Thymus (tissue), 14 donors: ENCODE measurements around the gene TSPAN33. TPM values are rescaled to one million over a fixed set of nuclear protein-coding genes. Genes with fewer than 3 reads are reported as not detected.
A peak's percentile ranks its signal among the peaks of the same experiment; 100 is the strongest.

ENCODE experiments used
- DNase-seq, 9 donors: peaks; one replicate each; pipeline ENCODE4 v3.0.0-alpha.2; 2013; ENCODE audit warnings: low spot score in 9 of 9, low read depth in 6 of 9, missing footprints in 1 of 9
- H3K27ac ChIP-seq, 2 donors: one replicate each; pipeline ENCODE4 v1.5.1; 2013; ENCODE audit warnings: control low read depth in 1 of 2, low read depth in 1 of 2, low read length in 1 of 2, mild to moderate bottlenecking in 1 of 2, moderate library complexity in 1 of 2
- H3K27me3 ChIP-seq, 2 donors: one replicate each; pipeline ENCODE4 v1.5.1; 2013; ENCODE audit warnings: low read length in 1 of 2; ENCODE audit not compliant: control insufficient read depth in 2 of 2, insufficient read depth in 1 of 2
- H3K36me3 ChIP-seq, 2 donors: one replicate each; pipeline ENCODE4 v1.5.1; 2013; ENCODE audit warnings: low read length in 1 of 2, mild to moderate bottlenecking in 1 of 2, moderate library complexity in 1 of 2; ENCODE audit not compliant: control insufficient read depth in 2 of 2, insufficient read depth in 2 of 2
- H3K4me1 ChIP-seq, 2 donors: one replicate each; pipeline ENCODE4 v1.5.1; 2013; ENCODE audit warnings: low read length in 2 of 2; ENCODE audit not compliant: control insufficient read depth in 2 of 2, insufficient read depth in 2 of 2
- H3K4me3 ChIP-seq, 2 donors: one replicate each; pipeline ENCODE4 v1.5.1; 2013; ENCODE audit warnings: low read length in 2 of 2, control low read depth in 1 of 2, mild to moderate bottlenecking in 1 of 2
- H3K9me3 ChIP-seq, 2 donors: one replicate each; pipeline ENCODE4 v1.5.1; 2013; ENCODE audit warnings: low read length in 1 of 2, mild to moderate bottlenecking in 1 of 2; ENCODE audit not compliant: control insufficient read depth in 2 of 2, insufficient read depth in 1 of 2
- WGBS: extraction: QIAGEN DNeasy Blood & Tissue Kit; methylation state at CpG from one replicate; pipeline ENCODE4 v1.1.7; 2013; 5-methylcytosine and 5-hydroxymethylcytosine counted together
- long read RNA-seq, 10 donors: transcript quantifications; one replicate each; lab custom pipeline, GENCODE V29; 2026
- polyA plus RNA-seq: library from polyadenylated mRNA; stranded (reverse); fragments of 200-250 nt; gene quantifications from one replicate; pipeline ENCODE4 v1.2.3, GENCODE V29; 2013
- total RNA-seq: library from RNA; stranded (reverse); fragments of 120-200 nt; gene quantifications from one replicate; pipeline ENCODE4 v1.2.4, GENCODE V29; 2013
- donor health status: healthy.

Gene TSPAN33, protein sequence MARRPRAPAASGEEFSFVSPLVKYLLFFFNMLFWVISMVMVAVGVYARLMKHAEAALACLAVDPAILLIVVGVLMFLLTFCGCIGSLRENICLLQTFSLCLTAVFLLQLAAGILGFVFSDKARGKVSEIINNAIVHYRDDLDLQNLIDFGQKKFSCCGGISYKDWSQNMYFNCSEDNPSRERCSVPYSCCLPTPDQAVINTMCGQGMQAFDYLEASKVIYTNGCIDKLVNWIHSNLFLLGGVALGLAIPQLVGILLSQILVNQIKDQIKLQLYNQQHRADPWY
- total RNA-seq (29.2 TPM), polyA plus RNA-seq (23.4 TPM)
- long read RNA-seq, donor 1, partial matches to known transcripts: 0 of 1 reads
- long read RNA-seq, donor 1, other reads (novel, unspliced or antisense): 0 of 1 reads
- long read RNA-seq, donor 2: 0 reads
- long read RNA-seq, donor 3, transcript TSPAN33-201 (8 exons, 1,863 nt): major isoform, 6 of 8 reads
- long read RNA-seq, donor 3, partial matches to known transcripts: 0 of 8 reads
- long read RNA-seq, donor 3, other reads (novel, unspliced or antisense): 0 of 8 reads
- long read RNA-seq, donor 4, partial matches to known transcripts: 6 of 10 reads
- long read RNA-seq, donor 4, other reads (novel, unspliced or antisense): 0 of 10 reads
- long read RNA-seq, donor 5, transcript TSPAN33-201 (8 exons, 1,863 nt): major isoform, 25 of 27 reads
- long read RNA-seq, donor 5, partial matches to known transcripts: 0 of 27 reads
- long read RNA-seq, donor 5, other reads (novel, unspliced or antisense): 0 of 27 reads
- long read RNA-seq, donor 6, partial matches to known transcripts: 0 of 4 reads
- long read RNA-seq, donor 6, other reads (novel, unspliced or antisense): 0 of 4 reads
- long read RNA-seq, donor 7, transcript TSPAN33-201 (8 exons, 1,863 nt): major isoform, 7 of 8 reads
- long read RNA-seq, donor 7, partial matches to known transcripts: 0 of 8 reads
- long read RNA-seq, donor 7, other reads (novel, unspliced or antisense): 0 of 8 reads
- long read RNA-seq, donor 8, partial matches to known transcripts: 0 of 4 reads
- long read RNA-seq, donor 8, other reads (novel, unspliced or antisense): 0 of 4 reads
- long read RNA-seq, donor 9, transcript TSPAN33-201 (8 exons, 1,863 nt): major isoform, 5 of 6 reads
- long read RNA-seq, donor 9, partial matches to known transcripts: 0 of 6 reads
- long read RNA-seq, donor 9, other reads (novel, unspliced or antisense): 0 of 6 reads
- long read RNA-seq, donor 10, transcript TSPAN33-201 (8 exons, 1,863 nt): major isoform, 7 of 7 reads
- long read RNA-seq, donor 10, partial matches to known transcripts: 0 of 7 reads
- long read RNA-seq, donor 10, other reads (novel, unspliced or antisense): 0 of 7 reads

DNA sequence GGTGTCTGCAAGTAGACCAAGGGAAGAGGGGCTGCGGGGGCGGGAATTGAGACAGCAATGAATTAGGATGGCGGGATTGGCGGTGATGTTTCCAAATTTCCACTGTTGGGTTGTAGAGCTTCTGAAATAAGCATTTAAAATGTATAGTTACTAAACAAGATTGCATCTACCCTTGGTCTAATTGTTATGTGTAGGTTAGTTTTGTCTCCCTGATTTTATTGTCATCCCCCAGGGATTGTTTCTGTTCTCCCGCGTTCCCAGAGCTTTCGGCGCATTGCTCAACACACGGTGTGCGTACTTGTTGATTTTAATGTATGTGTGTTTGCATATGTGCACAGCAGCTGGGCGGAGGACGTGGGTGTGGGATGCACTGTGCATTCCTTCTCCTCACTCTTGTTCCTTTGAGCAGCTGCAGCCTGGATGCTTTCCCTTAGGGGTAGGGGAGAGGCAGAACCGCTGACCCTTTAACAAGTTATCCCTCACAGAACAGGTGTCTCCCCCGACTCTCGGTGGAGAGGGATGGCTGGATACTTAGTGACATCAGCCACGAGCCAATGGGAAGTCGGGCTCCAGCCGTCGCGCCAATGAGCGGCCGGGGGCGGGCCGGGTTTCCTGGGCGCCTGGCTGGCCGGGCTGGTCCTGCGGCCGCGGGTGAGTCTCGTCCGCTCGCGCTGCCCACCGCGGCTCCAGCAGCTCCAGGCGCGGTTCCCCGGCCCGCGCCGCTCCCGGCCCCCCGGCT lies at the start of gene TSPAN33:
TSS of gene TSPAN33 (plus strand) at position 613 of the 739 bp plus-strand sequence. CDS start 274 bp downstream, outside the sequence.
- WGBS: 3% methylated on average over 43 of the region's 43 CpGs
- Histone ChIP-seq H3K27ac (no peak within 1 kb of the TSS), H3K9me3 (no peaks in the 10 kb centered on the region), H3K4me1 (peaks cover 0 to 17% of the 10 kb centered on the region in 2 donors), H3K4me3 (peak within 1 kb of the TSS; percentile 60 to 64), H3K36me3 (no peaks in the 10 kb centered on the region), H3K27me3 (peaks cover 2 to 24% of the 10 kb centered on the region in 2 donors)
- DNase-seq: peak in 6 of 9 donors; percentile 26 to 77 (median 52)

DNA sequence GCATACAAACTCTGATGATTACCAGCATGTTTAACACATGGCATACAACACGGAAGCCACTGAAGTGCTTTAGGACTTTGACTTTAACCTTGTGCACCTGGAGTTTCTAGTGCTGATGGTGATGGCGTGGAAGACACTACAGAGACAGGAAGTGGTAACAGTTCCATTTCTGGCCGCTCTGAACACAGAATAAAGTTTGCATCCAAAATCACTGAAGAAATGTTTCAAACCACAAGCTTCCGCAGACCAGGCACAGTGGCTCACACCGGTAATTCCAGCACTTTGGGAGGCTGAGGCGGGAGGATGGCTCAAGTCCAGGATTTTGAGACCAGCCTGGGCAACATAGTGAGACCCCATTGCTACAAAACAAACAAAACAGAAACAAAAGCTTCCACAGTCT lies 49.2 kb upstream of the TSPAN33 start:
- Histone ChIP-seq H3K9me3 (no peaks in the 10 kb centered on the region), H3K27ac (peak overlapping the region; percentile 84 to 85), H3K36me3 (no peaks in the 10 kb centered on the region), H3K4me3 (no peak overlapping the region), H3K27me3 (no peaks in the 10 kb centered on the region), H3K4me1 (peaks cover 7 to 23% of the 10 kb centered on the region in 2 donors)
- WGBS: 3% methylated on average over 6 of the region's 6 CpGs
- DNase-seq: peak; percentile 45 to 92 (median 74)

DNA sequence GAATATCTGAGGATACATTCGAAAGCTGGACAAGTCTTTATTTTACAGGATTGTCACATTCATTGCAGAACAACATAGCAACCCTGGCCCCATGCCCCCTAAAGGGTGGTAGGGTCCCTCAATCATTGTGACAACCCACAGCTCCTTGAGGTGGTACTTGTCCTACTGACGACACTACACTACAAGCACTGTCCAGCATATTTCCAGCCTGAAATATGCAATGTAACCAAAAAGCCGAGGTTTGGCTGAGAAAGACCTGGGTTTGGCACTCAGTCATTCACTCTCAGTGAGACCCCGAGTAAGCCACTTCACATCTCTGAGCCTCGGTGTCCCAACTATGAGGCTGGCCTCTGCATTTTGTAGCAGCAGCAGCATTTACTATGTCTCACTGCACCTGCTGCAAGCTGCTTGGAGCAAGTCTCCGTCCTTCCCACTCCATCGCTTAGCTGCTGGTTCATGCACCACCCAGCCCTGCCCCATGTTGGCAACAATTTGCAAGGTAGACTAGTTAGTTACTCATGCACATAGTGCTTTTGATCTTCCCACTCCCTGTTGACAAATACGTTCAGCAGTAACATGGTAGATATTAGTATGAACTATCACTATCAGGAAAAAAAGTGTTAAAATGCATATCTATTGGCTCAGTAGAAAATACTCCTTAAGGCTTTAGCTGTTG lies 46.0 kb upstream of the TSPAN33 start:
- no peaks in the 10 kb centered on the region for H3K36me3 ChIP-seq
- no peak overlapping the region for H3K27ac ChIP-seq
- H3K27me3 ChIP-seq: no peaks in the 10 kb centered on the region
- no peaks in the 10 kb centered on the region for H3K9me3 ChIP-seq
- DNase-seq: no peak
- H3K4me3 ChIP-seq: no peak overlapping the region
- H3K4me1 ChIP-seq: peaks cover 7 to 14% of the 10 kb centered on the region in 2 donors
- 98% methylated on average over 8 of the region's 8 CpGs for WGBS

DNA sequence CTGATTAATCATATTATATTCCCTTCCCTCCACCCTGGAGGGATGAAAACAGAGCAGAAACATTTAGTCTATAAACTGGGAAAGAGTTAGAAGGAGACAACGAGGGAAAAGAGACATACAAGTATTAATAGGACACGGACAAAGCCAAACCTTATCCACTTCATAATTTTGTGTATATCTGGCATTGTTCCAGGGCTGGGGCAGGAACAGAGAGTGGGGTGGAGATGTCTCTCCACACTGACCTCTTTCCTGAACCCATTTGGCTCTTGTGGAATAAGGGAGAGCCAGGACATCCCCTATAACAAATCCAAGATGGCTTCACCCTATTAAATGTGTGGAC lies 43.7 kb upstream of the TSPAN33 start:
- WGBS: 93% methylated on average over 2 of the region's 2 CpGs
- Histone ChIP-seq H3K27ac (no peak overlapping the region), H3K9me3 (no peaks in the 10 kb centered on the region), H3K36me3 (no peaks in the 10 kb centered on the region), H3K4me3 (no peak overlapping the region), H3K4me1 (no peaks in the 10 kb centered on the region), H3K27me3 (no peaks in the 10 kb centered on the region)
- no peak for DNase-seq

DNA sequence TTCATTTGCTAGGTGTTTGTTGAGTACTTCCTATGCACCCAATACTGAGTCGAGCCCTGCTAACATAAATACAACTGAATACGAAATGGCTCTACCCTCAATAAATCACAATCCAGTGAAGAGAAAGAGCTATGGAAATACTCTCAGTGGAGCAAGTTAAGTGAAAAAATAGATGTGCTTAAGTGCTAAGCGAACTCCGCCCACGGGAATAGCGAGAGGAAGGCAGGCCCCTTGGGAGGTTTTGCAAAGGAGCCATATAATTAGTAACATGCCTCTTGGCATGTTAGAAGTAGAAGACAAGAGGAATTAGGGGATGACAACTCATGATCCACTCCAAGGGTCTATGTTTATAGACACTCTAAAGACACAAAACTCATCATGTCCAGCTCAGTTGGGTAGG lies 42.8 kb upstream of the TSPAN33 start:
- Histone ChIP-seq H3K4me3 (no peak overlapping the region), H3K9me3 (no peaks in the 10 kb centered on the region), H3K4me1 (no peaks in the 10 kb centered on the region), H3K27me3 (no peaks in the 10 kb centered on the region), H3K36me3 (no peaks in the 10 kb centered on the region), H3K27ac (no peak overlapping the region)
- 96% methylated on average over 6 of the region's 6 CpGs for WGBS
- DNase-seq: no peak

DNA sequence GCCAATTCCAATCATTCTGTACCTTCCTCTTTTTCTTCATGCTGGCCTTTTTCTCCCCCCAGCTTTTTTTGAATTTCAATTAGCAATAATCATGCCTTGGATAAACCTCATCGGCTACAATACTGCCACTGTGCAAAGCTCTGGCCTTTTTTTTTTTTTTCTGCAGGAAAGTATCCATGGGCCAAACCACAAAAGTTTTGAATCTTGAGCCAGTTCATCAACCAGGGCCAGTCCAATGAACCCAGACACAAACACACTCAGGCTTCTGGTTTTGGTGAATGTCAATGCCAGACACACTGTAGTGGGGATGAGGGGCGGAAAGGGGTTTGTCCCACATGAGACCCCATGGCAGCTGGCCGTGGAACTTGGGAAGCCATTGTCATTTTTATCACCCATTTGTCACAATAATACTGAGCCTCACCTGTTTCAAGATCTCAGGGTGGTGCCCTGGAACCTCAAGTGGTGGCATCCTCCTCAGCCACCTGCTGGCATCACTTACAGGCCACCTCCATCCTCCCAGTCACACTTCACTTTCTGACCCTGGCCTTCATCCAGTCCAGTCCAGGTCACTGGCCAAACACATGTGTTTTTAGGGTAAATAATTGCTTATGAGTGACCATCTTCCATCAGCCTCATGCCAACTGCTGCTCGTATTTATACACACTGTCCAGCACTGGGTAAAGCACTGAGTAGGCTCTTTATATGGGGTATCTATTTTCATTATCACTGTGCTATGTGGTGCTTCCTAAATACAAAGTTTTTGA lies 40.8 kb upstream of the TSPAN33 start:
- Histone ChIP-seq H3K27ac (no peak overlapping the region), H3K4me3 (no peak overlapping the region), H3K27me3 (no peaks in the 10 kb centered on the region), H3K4me1 (no peaks in the 10 kb centered on the region), H3K9me3 (no peaks in the 10 kb centered on the region), H3K36me3 (no peaks in the 10 kb centered on the region)
- 99% methylated on average over 4 of the region's 4 CpGs for WGBS
- no peak for DNase-seq

DNA sequence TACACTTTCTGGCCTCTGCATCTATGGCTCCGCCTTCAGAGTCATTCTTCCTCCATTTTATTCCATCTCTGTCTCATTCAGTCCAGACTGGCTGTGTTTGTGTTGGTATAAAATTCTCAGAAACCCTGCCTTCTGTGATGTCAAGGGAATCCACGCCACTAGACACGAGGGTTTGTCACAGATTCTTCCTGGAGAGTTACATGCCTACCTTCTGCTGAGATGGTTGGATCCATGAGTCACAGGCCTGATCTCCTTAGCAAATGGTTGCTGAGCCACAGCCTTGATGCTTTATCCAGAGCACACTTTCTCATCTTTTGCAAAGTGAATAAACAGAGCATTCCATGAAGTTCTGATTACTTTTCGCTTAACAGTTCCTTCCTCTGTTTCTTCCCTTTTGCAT lies 35.9 kb upstream of the TSPAN33 start:
- no peaks in the 10 kb centered on the region for H3K36me3 ChIP-seq
- no peak overlapping the region for H3K4me3 ChIP-seq
- DNase-seq: no peak
- H3K4me1 ChIP-seq: peaks cover 0 to 5% of the 10 kb centered on the region in 2 donors
- H3K27me3 ChIP-seq: no peaks in the 10 kb centered on the region
- no peaks in the 10 kb centered on the region for H3K9me3 ChIP-seq
- no peak overlapping the region for H3K27ac ChIP-seq
- 98% methylated on average over 4 of the region's 4 CpGs for WGBS
